Keratinocyte (primary cell): ENCODE measurements around the gene KCNAB2.

ENCODE experiments used
- CTCF ChIP-seq, 3 experiments: IDR thresholded peaks in 1 of 3; conservative IDR thresholded peaks in 1 of 3; optimal IDR thresholded peaks in 1 of 3; 2 replicates in 2 of 3; 3 replicates in 1 of 3; pipeline versions ENCODE3 to v1.5.1; 2011; ENCODE audit warnings: low read length in 3 of 3, mild to moderate bottlenecking in 3 of 3, moderate library complexity in 2 of 3, control low read depth in 1 of 3, inconsistent platforms in 1 of 3; ENCODE audit not compliant: insufficient read depth in 2 of 3; ENCODE audit errors: extremely low read depth in 1 of 3
- EZH2 ChIP-seq: IDR thresholded peaks from one replicate; pipeline ENCODE4 v1.6.1; 2012; ENCODE audit warnings: inconsistent platforms, mild to moderate bottlenecking, low read length, moderate library complexity

GRCh38 chr1:6066680-6067079 is 21.0 kb downstream of the KCNAB2 start:
- TF ChIP-seq CTCF (optimal IDR thresholded peaks at IDR 0.05 in 1 of 3, IDR thresholded peaks at IDR 0.05 in 1 of 3, conservative IDR thresholded peaks at IDR 0.05 in 1 of 3; ENCODE audit: extremely low read depth in 1 of 3, insufficient read depth in 2 of 3, low read length in 3 of 3) (no peak), EZH2 (no peak)
